GM19395 (cell line): ENCODE measurements around the gene SH3RF3.

Source experiments
- ATAC-seq: cut with Tn5 transposase; IDR thresholded peaks from one replicate; pipeline ENCODE4 v1.9.1; 2021; ENCODE audit warnings: mild to moderate bottlenecking, moderate library complexity; ENCODE audit not compliant: unreplicated experiment

Gene SH3RF3

DNA sequence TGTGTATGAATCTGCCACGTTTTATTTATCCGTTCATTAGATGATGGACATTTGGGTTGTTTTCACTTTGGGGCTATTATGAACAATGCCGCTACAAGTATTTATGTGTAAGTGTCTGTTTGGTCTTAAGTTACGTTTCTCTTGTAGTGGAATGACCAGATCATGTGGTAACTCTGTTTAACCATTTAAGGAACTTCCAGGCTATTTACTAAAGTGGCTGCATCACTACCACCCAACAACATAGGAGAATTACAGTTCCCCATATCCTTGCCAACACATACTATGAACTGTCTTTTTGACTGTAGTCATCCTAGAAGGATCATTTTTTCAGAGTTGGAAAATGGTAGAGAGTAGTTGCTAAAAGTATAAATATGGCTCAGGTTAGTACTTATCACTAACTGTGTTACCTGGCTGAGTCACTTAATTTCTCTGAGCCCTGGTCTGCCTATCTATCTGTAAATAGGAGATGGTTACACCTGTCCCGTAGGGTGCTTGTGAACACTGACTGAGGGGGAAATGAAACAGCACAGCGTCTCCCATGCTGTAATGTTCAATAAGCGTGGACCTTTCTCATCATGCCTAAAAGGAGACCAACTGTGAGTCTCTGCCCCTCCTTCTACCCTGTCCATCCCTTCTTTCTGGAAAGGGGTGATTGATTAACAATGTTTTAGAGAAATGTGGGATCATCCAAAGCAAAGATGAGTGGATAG, 103.1 kb downstream of the SH3RF3 start:
- ATAC-seq = no peak

DNA sequence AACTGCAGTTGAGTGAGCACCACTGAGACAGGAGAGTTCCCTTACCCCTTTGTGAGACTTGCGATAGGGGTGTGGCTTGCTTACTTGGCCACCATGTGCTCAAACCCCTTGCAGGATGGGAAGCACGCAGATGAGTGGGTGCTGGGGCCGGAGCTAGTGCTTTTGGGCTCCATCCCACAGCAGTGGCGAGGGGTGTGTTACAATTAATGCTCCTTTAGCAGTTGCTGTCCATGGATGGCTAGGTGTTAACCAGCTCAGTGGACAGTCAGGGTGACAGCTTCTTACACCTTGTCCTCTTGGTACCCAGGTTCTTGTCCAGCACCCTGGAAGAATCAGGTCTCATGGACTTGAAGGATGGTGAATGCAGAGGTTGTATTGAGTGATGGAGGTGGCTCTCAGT, 103.9 kb downstream of the SH3RF3 start:
- ATAC-seq = no peak

DNA sequence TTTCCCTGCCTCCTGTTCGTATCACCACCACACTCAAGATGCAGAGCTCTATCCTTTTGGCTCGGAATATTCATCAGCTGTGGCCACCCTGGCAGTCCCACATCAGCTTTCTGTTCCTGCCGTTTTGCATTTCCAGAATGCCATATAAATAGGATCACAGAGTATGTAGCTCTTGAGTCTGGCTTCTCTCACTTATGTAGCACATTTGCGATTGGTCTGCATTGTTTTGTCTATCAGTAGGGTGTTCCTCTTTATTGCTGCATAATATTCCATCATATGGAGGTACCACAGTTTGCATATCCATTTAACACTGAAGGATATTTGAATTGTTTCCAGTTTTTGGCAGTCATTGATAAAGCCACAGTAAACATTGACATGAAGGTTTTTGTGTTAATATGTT, 104.6 kb downstream of the SH3RF3 start:
- ATAC-seq = no peak

DNA sequence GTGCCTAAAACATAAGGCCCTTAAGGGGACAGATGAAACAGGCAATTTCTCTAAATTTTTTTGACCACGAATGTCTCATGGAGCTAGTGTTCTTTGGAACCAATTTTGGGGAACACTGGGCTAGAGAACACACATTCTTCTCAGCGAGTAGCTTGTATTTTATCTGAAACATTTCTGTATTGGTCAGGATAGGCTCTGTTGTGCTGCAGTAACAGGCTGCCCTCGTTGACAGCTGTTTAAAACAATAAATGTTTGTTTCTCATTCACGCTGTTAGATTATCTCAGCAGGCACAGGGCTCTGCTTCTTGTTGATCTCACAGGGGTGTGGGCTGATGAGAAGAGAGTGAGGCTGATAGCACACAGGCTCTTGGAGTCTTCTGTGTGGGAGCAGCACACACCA, 105.3 kb downstream of the SH3RF3 start:
- ATAC-seq = no peak

DNA sequence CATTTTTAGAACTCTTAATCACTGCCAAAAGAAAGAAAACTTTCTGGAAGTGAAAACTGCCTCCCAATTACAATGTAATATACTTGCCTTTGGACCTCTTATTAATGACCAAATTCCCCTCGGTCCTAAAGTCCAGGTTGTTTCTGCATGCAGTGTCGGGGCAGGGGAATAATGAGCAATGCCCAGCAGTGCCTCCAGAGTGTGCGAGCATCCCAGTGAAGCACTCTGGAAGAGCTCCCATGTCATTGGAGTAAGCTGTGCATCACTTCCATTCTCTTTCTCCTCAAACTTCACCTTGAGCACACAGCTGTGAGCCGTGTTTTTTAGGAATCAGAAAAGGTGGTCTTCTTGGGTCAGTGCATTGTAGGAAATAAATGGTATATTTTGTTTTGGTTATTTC, 107.1 kb downstream of the SH3RF3 start:
- ATAC-seq = no peak

DNA sequence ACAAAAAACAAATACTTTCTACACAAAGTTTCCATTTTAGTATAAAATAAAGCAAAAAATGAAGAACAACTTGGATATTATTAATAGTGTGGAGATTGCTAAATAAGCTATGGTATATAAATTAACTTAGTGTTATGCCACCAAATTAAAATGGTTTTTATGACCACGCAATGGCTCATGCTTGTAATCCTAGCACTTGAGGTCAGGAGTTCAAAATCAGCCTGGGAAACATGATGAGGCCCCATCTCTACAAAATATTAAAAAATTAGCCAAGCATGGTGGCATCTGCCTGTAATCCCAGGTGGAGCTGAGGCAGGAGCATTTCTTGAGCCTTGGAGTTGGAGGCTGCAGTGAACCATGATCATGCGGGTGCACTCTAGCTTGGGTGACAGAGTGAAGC, 108.8 kb downstream of the SH3RF3 start:
- no peak for ATAC-seq

DNA sequence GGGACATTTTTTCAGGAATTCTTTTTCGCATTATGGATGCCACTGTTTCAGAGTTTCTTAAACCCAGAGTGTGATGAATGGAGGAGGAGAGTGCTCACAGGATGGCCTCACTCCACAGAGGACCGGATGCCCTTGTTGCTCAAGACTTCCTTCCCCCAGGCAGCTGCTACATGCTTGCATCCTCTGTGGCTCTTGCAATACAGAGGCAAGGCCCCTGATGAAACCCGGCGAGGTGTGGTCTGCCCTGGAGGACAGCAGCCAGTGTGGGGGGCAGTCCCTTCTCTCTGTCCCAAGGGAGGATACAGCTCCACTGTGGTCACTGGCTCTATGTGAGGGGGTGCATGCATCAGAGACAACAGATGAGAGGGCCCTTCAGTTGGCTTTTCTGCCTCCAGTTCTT, 109.6 kb downstream of the SH3RF3 start:
- peak; percentile 96 for ATAC-seq

DNA sequence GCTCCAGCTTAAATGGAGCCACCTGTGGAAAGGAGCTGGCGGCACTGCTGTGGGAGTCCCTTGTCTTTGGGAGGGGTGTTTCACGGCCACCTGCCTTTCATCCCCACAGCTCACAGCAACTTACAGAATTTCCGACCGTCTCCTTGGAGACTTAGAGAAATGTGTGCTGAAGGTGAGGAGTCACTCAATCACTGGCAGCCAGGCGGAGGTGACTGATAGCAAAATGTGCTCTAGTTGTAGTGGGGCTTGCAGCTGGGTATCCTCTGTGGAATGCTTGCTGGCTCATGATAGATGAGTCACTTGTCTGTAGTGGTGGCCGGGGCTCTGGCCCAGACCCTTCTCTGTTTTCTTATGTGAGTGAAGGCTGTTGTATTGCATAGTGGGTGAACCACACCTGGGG, 110.7 kb downstream of the SH3RF3 start:
- ATAC-seq = no peak

DNA sequence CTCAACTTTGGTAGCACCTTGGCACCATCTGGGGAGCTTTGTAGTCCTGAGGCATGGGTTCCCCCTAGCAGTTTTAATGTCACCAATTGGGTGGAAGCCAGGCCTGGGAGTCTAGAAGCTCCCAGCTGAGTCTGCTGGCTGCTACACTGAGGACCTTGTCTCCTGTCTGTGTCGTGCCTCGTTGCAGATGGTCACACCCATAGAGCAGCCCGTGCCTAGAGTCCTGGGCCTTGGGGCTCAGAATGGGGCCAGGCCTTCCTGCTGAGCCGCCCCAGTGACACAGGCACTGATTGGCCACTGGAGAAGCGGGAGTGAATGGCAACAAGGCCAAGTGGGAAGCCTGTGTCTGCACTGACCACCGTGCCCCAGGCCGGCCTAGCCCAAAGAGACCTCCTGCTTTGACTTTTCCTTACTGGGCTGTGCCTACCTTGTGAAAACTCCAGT, 113.2 kb downstream of the SH3RF3 start:
- no peak for ATAC-seq

DNA sequence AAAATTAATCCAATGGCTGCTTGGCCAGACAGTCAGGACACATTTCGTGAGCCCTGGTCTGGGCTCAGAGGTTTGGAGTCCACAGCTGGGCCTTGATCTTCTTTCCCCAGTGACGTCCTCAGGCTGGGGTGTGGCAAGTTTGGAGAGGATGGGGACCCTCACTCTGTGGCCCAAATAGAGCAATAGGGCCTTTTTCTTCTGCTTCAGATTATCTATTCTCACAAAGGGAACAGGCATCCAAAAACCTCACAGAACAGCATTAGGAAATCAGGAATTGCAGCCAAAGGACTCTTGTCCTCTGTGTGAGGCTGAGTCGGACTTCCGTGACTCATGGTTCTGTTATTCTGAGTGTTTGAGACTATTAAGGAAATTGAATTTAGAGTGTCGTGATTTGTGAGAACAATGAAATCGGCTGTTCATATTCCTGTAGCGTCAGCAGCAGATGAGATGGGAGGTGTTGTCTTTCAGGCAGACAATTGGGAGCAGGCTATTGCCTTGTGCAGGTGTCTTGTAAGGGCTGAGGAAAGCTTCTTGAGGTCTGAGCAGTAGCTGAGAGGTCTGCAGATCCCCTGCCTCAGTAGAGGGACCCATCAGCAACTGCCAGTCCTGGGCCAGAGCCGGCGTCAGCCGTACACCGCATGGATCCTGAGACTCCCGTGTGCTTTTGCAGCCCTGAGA, 113.8 kb downstream of the SH3RF3 start:
- no peak for ATAC-seq

DNA sequence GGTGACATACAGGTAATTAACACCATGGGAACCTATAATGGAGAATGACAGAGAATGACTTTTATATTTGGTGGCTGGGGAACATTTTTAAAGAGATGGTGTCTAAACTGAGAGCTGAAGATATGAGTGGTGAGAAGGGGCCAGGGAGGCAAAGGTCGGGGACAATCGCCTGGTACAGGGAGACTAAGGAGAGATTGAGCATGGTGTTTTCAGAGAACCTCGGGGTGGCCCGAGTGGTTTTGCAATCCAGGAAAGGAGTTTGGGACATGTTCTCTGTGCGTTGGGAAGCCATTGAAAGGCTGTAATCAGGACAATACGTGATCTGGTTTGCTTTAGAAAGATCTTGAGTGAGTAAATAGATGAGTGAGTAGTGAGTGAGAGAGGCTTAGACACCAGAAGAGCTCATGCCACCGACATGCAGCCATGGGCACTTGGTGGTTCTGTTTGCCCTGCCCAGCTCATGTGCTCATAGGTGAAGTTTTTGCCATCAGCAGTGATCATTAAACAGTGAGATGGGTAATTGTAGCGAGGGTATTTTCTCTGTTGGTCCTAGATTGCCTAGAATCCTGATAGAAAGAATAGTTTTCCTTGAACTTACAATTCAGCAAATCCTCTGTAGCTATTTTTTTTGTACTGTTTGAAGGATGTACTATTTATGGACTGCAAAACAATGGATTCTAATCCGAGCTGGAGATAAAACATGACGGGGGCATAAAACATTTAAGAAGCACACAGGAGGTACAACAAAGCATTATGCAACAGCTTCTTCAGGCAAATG, 114.7 kb downstream of the SH3RF3 start:
- ATAC-seq = no peak

DNA sequence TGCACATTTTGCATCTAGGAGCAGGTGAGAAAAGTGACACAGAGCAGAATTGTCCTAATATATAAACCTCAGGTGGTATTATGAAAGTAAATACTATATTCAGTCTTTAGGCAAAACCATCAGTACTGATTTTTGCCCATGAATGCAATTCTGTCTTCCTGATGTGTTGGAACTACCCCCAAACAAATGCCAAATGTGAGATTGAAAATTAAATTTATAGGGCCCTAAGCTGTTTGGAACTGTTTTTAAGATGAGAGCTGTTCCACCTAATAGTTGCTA, 115.2 kb downstream of the SH3RF3 start:
- ATAC-seq = no peak

DNA sequence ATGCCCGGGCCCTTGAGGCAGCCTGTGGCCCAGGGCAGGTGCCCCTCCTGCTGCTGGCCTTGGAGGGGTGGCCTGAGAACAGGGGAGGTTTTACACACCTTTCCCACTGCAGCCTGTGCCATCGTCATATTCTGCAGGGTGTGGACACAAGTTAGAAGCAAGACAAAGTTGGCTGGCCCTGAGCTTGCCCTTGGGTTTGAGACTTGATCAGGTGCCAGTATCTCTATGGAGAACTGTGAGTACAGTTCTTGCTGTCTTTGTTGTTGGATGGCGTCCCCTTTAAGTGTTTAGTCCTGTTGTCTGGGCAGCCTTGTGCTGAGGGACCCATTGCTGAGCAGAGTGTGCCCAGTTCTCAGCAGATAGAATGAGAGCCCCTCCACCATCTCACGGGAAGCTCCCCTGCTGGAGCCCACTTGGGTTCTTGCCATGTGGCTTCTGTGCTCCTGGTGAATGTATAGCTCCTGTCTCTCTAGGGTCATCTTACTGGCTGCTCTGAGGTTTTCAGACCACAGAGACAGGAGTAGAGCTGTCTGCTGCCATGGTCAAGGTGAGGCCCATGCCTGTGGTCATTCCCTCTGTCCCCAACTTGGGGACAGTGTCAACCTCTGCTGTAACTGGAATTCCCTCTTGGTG, 115.9 kb downstream of the SH3RF3 start:
- no peak for ATAC-seq

DNA sequence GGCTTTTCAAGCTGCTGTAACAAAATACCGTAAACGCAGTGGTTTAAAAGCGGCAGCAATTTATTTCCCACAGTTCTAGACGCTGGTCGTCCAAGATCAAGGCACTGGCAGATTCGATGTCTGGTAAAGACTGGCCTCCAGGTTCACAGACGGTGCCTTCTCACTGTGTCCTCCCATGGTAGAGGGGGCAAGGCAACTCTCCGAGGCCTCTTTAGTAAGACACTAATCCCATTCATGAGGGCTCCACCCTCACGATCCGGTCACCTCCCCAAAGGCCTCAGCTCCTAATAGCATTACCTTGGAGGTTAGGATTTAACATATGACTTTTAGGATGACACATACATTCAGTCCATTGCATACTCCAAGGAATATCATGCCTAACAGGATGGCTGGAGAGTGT, 117.2 kb downstream of the SH3RF3 start:
- ATAC-seq = no peak

DNA sequence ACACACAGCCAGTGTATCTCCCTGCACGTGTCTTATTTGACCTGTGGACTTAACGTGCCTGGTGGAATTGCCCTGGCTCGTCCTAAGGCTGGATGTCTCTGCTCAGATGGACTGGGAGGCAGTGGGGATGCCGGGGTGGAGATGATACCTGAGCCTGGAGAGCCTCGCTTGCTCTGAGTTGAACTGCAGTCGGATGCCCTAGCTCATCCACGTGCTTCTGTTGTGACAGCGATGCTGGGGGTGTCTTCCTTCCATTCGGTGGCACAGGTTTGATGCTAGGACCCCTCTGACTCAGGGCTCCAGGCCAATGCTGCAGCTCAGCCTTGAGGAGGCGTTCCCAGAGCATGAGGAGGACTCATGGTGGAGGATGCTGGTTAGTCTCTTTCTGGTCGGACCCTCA, 117.6 kb downstream of the SH3RF3 start:
- ATAC-seq = no peak

DNA sequence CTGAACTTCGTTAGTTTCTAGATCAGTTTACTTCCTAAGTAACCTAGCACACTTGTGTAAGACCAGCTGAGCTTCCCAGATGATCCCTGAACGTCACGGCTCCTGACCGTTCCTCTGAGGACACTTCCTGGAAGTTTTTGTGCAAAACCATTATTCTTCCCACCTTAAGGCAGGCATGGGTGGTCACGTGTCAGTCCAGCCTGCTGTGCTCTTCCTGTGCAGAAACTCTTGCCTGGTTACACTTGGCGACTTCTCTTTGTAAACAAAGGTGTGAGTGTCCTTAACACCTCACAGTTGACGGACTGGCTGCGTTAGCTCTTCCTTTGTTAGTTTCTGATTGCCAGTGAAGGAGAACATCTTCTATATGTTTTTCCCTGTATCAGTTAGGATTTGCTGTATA, 118.3 kb downstream of the SH3RF3 start:
- ATAC-seq = no peak

DNA sequence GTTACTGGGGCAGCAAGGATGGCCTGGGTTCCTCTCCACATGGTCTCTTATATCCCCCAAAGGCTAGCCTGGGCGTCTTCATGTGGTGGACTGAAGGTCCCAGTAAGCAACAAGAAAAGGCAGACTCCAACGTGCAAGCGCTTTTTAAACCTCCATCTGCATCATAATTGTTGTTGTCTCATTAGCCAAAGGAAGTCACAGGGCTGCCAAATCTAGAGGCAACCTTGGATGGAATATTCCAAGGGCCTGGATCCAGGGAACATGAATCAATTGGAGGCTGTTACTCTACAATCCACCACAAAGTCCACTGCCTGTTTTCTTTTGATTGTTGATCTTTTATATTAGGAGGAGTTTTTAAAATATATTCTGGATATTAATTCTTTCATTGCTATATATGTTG, 118.8 kb downstream of the SH3RF3 start:
- ATAC-seq = no peak

DNA sequence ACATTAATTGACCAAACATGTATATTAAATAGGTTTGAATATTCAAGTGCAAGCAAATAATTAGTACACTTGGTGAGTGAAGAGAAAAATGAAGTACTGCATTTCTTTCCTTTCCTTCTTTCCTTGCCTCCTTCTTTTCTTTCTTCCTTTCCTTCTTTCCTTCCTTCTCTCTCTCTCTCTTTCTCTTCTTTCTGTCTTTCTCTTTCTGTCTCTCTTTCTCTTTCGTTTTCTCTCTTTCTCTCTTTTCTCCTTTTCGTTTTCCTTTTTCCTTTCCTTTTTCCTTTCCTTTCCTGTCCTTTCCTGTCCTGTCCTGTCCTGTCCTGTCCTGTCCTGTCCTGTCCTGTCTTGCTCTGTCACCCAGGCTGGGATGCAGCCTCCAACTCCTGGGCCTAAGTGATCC, 119.6 kb downstream of the SH3RF3 start:
- ATAC-seq = no peak

DNA sequence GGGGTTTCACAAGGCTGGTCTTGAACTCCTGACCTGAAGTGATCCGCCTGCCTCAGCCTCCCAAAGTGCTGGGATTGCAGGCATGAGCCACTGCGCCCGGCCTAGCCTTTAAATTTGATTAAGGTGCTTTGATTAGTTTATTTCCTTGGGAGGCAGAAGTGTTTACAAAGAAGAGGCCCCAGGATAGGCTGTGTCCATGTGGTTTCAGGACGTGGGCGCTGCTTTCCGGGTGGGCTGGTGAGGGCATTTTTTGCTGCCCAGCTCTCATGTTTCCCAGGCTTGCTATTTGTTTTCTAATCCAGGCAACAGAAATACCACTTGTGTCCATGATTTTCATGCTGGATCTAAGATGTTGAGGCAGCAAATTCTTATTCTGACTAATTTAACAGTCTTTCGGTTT, 124.2 kb downstream of the SH3RF3 start:
- no peak for ATAC-seq

DNA sequence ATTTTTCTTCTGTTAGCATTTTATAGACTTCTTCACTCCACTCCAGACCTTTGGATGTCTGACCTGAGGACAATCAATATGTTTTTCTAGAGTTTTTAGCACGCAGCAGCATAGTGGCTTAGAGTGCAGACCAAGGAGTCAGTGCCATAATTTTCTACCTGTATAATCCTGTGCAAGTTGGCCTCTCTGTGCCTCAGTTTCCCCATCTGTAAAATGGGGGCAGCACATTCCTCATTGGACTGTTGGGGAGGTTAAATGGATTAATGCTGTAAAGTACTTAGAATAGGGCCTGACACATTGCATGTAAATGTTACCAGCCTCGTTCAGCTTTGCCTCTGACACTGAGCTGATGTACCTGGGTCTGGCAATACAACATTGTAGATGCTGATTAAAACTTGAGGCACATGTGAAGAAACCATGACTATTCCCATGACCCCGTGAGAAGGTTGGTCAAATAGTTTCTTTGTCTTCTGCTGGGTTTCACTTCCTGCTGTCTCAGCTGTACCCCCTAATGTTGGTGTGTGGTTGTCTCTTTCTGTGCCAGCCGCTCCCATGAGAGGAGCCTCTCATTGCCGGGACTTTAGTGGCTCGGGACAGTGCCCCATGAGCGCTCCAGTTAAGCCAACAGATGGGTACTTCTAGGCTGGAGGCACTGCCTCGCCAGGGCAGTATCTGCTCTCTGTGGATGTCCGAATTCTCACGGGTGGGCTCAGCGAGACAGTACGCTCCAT, 125.3 kb downstream of the SH3RF3 start:
- peak; percentile 72 for ATAC-seq

DNA sequence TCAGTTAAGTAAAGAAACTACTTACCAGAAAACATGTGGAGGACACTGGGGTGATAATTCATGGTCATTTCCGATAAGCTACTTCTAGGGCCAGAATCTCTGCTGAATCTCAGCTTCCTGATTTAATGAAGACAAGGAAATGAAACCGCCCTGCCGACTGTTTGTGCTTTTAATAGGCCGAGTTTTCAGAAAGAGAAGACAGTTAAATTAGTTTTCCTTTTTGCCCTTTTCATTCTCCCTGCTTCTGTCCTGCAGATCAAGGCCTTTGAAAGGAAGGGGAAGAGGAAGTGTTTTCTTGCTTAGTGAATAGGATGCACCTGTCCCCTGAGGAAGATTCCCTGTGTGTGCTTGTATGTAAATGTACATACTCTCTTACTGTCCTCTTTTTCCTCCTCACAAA, 126.6 kb downstream of the SH3RF3 start:
- ATAC-seq = no peak
